Choroid plexus epithelial cell (primary cell): ENCODE data around the gene PRKAB2.
"Not testable (repeated sequence)": the region's sequence is repeated elsewhere in the genome, so short reads cannot be mapped to it uniquely, and the experiment has no call there.

Experiments
- DNase-seq: peaks from one replicate; pipeline ENCODE4 v3.0.0-alpha.2; 2010; ENCODE audit warnings: low read depth
- H3K4me3 ChIP-seq: 2 replicates; pipeline ENCODE4 v1.5.1; 2011; ENCODE audit warnings: low read depth, mild to moderate bottlenecking, control low read depth, low read length, moderate library complexity
- CTCF ChIP-seq: conservative IDR thresholded peaks from 2 replicates; pipeline ENCODE4 v1.5.1; 2011; ENCODE audit warnings: low read depth, mild to moderate bottlenecking, control low read depth, inconsistent platforms, low read length, moderate library complexity

The PRKAB2 gene

GRCh38 chr1:147163019-147163418, 9.3 kb downstream of the PRKAB2 start:
- no peak for TF ChIP-seq CTCF
- DNase-seq = no peak
- H3K4me3 ChIP-seq = no peak overlapping the region

GRCh38 chr1:147162093-147162492, 10.2 kb downstream of the PRKAB2 start:
- no peak for DNase-seq
- no peak for TF ChIP-seq CTCF
- H3K4me3 ChIP-seq = no peak overlapping the region

GRCh38 chr1:147157116-147157515, 15.2 kb downstream of the PRKAB2 start:
- not testable (repeated sequence) for H3K4me3 ChIP-seq, DNase-seq

GRCh38 chr1:147156642-147157041, 15.6 kb downstream of the PRKAB2 start:
- TF ChIP-seq CTCF = no peak
- no peak overlapping the region for H3K4me3 ChIP-seq
- DNase-seq = no peak

GRCh38 chr1:147152772-147153171, 19.5 kb downstream of the PRKAB2 start:
- no peak overlapping the region for H3K4me3 ChIP-seq
- no peak for DNase-seq
- TF ChIP-seq CTCF = no peak

GRCh38 chr1:147151244-147151643, 21.0 kb downstream of the PRKAB2 start:
- TF ChIP-seq CTCF = no peak
- DNase-seq = no peak
- no peak overlapping the region for H3K4me3 ChIP-seq

- no peak for TF ChIP-seq CTCF
- DNase-seq = no peak
- H3K4me3 ChIP-seq = no peak overlapping the region
Observed at GRCh38 chr1:147142886-147143285, 29.4 kb downstream of the PRKAB2 start.

GRCh38 chr1:147130721-147131120, 41.5 kb downstream of the PRKAB2 start:
- not testable (repeated sequence) for H3K4me3 ChIP-seq, DNase-seq
